ENCODE results near the gene ANKRD34C. TPM values are rescaled to one million over a fixed set of nuclear protein-coding genes. Genes with fewer than 3 reads are reported as not detected.

Gene ANKRD34C
- total and polyA plus RNA-seq, 4 experiments from 2014 or later = not detected

- ChIA-PET CTCF (ENCODE audit: partially characterized antibody) (no interaction called here), POLR2A (ENCODE audit: partially characterized antibody) (no interaction called here)
- Mint-ChIP-seq H3K4me1 (no peaks in the 10 kb centered on the region), H3K27me3 (peaks cover 4 to 25% of the 10 kb centered on the region in 2 donors), H3K9me3 (peaks cover 0 to 4% (median 2%) of the 10 kb centered on the region in 8 donors), H3K36me3 (no peaks in the 10 kb centered on the region), H3K4me3 (no peak overlapping the region), H3K27ac (no peak overlapping the region)
- no peak for DNase-seq
- intact Hi-C loops (cut with micrococcal nuclease) = no loop called here
- Histone ChIP-seq H3K4me3 (ENCODE audit: low read length in 2 of 2) (no peak overlapping the region), H3K27me3 (ENCODE audit: insufficient read depth, low read length) (no peaks in the 10 kb centered on the region), H3K27ac (ENCODE audit: low read depth, low read length) (no peak overlapping the region), H3K4me1 (ENCODE audit: insufficient read depth, low read length) (no peaks in the 10 kb centered on the region), H3K9me3 (ENCODE audit: control insufficient read depth in 1 of 2, low read length in 2 of 2) (no peaks in the 10 kb centered on the region), H3K36me3 (ENCODE audit: insufficient read depth, low read length) (no peaks in the 10 kb centered on the region)
These were observed 20.7 kb upstream of the ANKRD34C start for GRCh38 chr15:79261836-79262235.

DNA sequence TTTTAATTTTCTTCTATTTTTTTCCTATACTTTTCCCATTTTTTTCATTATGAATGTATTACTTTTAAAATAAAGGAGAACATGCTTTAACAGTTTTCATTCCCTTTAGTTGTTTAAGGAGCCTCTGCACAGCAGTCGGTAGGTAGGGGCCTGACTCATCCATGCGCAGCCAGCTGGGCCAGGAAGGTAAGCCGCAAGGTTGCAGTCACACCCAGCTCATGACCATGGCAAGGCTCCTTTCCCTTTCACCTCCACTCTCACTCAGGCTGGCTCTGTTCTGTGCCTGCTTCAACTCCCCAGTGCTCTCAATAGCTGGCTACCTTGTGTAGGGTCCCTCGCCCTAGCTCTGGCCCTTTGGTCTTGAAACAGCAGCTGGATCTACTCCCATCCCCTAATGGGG, 17.4 kb upstream of the ANKRD34C start:
- DNase-seq = no peak
- H3K27ac ChIP-seq (ENCODE audit: low read depth, low read length) = no peak overlapping the region
- H3K4me1 ChIP-seq (ENCODE audit: insufficient read depth, low read length) = no peaks in the 10 kb centered on the region
- H3K36me3 ChIP-seq (ENCODE audit: insufficient read depth, low read length) = no peaks in the 10 kb centered on the region
- ChIA-PET POLR2A (ENCODE audit: partially characterized antibody) (no interaction called here), CTCF (ENCODE audit: partially characterized antibody) (interaction anchor here (0.7 kb wide), 1 partner anchor 870 kb away, joined by 3 read pairs; no protein-coding TSS in a partner anchor)
- Mint-ChIP-seq H3K27ac (no peak overlapping the region), H3K27me3 (peaks cover 8 to 23% of the 10 kb centered on the region in 2 donors), H3K4me3 (no peak overlapping the region), H3K9me3 (no peaks in the 10 kb centered on the region), H3K4me1 (no peaks in the 10 kb centered on the region), H3K36me3 (no peaks in the 10 kb centered on the region)
- no peaks in the 10 kb centered on the region for H3K9me3 ChIP-seq (ENCODE audit: control insufficient read depth in 1 of 2, low read length in 2 of 2)
- intact Hi-C loops (cut with micrococcal nuclease) = no loop called here
- no peak overlapping the region for H3K4me3 ChIP-seq (ENCODE audit: low read length in 2 of 2)
- H3K27me3 ChIP-seq (ENCODE audit: insufficient read depth, low read length) = no peaks in the 10 kb centered on the region

GRCh38 chr15:79265987-79266579, 16.4 kb upstream of the ANKRD34C start:
- H3K9me3 ChIP-seq (ENCODE audit: control insufficient read depth in 1 of 2, low read length in 2 of 2) = no peaks in the 10 kb centered on the region
- no peaks in the 10 kb centered on the region for H3K36me3 ChIP-seq (ENCODE audit: insufficient read depth, low read length)
- no peaks in the 10 kb centered on the region for H3K4me1 Mint-ChIP-seq
- no peak overlapping the region for H3K27ac Mint-ChIP-seq
- peaks cover 6 to 17% of the 10 kb centered on the region in 2 donors for H3K27me3 Mint-ChIP-seq
- H3K27ac ChIP-seq (ENCODE audit: low read depth, low read length) = no peak overlapping the region
- H3K36me3 Mint-ChIP-seq = no peaks in the 10 kb centered on the region
- H3K4me3 Mint-ChIP-seq = no peak overlapping the region
- no peak for DNase-seq
- H3K4me3 ChIP-seq (ENCODE audit: low read length in 2 of 2) = no peak overlapping the region
- no peaks in the 10 kb centered on the region for H3K27me3 ChIP-seq (ENCODE audit: insufficient read depth, low read length)
- ChIA-PET POLR2A (ENCODE audit: partially characterized antibody) (no interaction called here), CTCF (ENCODE audit: partially characterized antibody) (no interaction called here)
- no peaks in the 10 kb centered on the region for H3K9me3 Mint-ChIP-seq
- no peaks in the 10 kb centered on the region for H3K4me1 ChIP-seq (ENCODE audit: insufficient read depth, low read length)
- intact Hi-C loops (cut with micrococcal nuclease) = no loop called here

- Mint-ChIP-seq H3K36me3 (no peaks in the 10 kb centered on the region), H3K4me3 (peak overlapping the region in 2 of 8 donors; percentile 6 to 52), H3K27me3 (peaks cover 41 to 67% of the 10 kb centered on the region in 2 donors), H3K9me3 (peaks cover 0 to 30% (median 17%) of the 10 kb centered on the region in 8 donors), H3K27ac (no peak overlapping the region), H3K4me1 (peaks cover 0 to 4% (median 0%) of the 10 kb centered on the region in 4 donors)
- intact Hi-C loops (cut with micrococcal nuclease) = no loop called here
- Histone ChIP-seq H3K27ac (ENCODE audit: low read depth, low read length) (no peak overlapping the region), H3K27me3 (ENCODE audit: insufficient read depth, low read length) (peaks cover 29% of the 10 kb centered on the region), H3K9me3 (ENCODE audit: control insufficient read depth in 1 of 2, low read length in 2 of 2) (no peaks in the 10 kb centered on the region), H3K4me3 (ENCODE audit: low read length in 2 of 2) (no peak overlapping the region), H3K36me3 (ENCODE audit: insufficient read depth, low read length) (no peaks in the 10 kb centered on the region), H3K4me1 (ENCODE audit: insufficient read depth, low read length) (no peaks in the 10 kb centered on the region)
- peak in 4 of 5 donors; percentile 2 to 14 (median 10) for DNase-seq
- CTCF ChIA-PET (ENCODE audit: partially characterized antibody) = no interaction called here
- POLR2A ChIA-PET (ENCODE audit: partially characterized antibody) = no interaction called here
These were observed 928 bp downstream of the ANKRD34C start for GRCh38 chr15:79283252-79284048.

- H3K4me3 ChIP-seq (ENCODE audit: low read length in 2 of 2) = no peak overlapping the region
- ChIA-PET POLR2A (ENCODE audit: partially characterized antibody) (no interaction called here), CTCF (ENCODE audit: partially characterized antibody) (no interaction called here)
- intact Hi-C loops (cut with micrococcal nuclease) = no loop called here
- H3K9me3 ChIP-seq (ENCODE audit: control insufficient read depth in 1 of 2, low read length in 2 of 2) = no peaks in the 10 kb centered on the region
- peaks cover 5% of the 10 kb centered on the region for H3K27me3 ChIP-seq (ENCODE audit: insufficient read depth, low read length)
- Mint-ChIP-seq H3K27me3 (peaks cover 24 to 31% of the 10 kb centered on the region in 2 donors), H3K4me1 (peaks cover 0 to 4% (median 1%) of the 10 kb centered on the region in 4 donors), H3K9me3 (peaks cover 0 to 3% (median 0%) of the 10 kb centered on the region in 8 donors), H3K36me3 (no peaks in the 10 kb centered on the region), H3K4me3 (no peak overlapping the region), H3K27ac (no peak overlapping the region)
- H3K36me3 ChIP-seq (ENCODE audit: insufficient read depth, low read length) = no peaks in the 10 kb centered on the region
- no peaks in the 10 kb centered on the region for H3K4me1 ChIP-seq (ENCODE audit: insufficient read depth, low read length)
- no peak overlapping the region for H3K27ac ChIP-seq (ENCODE audit: low read depth, low read length)
- DNase-seq = no peak
These were observed 8.2 kb downstream of the ANKRD34C start for GRCh38 chr15:79290642-79291275.

DNA sequence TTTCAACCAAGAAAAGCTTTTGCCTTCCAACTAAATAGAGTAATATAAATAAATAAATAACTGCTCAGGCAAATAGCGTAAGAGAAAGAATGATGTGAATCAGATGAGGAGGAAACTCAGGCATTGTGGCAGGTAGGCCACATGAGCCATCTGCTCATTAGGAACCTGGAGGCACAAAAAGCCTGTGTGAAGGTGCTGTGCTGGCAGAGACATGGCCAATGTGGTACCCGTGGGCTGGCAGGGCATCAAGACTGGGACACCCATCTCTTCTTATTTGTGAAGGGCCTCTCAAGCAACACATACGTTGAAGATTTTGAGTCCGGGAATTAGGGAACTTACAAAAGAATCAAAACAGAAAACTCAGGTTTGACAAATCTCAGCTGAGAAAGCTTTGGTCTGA, 9.5 kb downstream of the ANKRD34C start:
- Histone ChIP-seq H3K4me3 (ENCODE audit: low read length in 2 of 2) (no peak overlapping the region), H3K4me1 (ENCODE audit: insufficient read depth, low read length) (no peaks in the 10 kb centered on the region), H3K9me3 (ENCODE audit: control insufficient read depth in 1 of 2, low read length in 2 of 2) (no peaks in the 10 kb centered on the region), H3K27ac (ENCODE audit: low read depth, low read length) (no peak overlapping the region), H3K36me3 (ENCODE audit: insufficient read depth, low read length) (no peaks in the 10 kb centered on the region), H3K27me3 (ENCODE audit: insufficient read depth, low read length) (peaks cover 5% of the 10 kb centered on the region)
- Mint-ChIP-seq H3K27ac (no peak overlapping the region), H3K9me3 (peaks cover 0 to 2% (median 0%) of the 10 kb centered on the region in 8 donors), H3K4me3 (no peak overlapping the region), H3K27me3 (peaks cover 20 to 23% of the 10 kb centered on the region in 2 donors), H3K36me3 (no peaks in the 10 kb centered on the region), H3K4me1 (peaks cover 0 to 4% (median 1%) of the 10 kb centered on the region in 4 donors)
- intact Hi-C loops (cut with micrococcal nuclease) = no loop called here
- no peak for DNase-seq
- ChIA-PET CTCF (ENCODE audit: partially characterized antibody) (no interaction called here), POLR2A (ENCODE audit: partially characterized antibody) (no interaction called here)

DNA sequence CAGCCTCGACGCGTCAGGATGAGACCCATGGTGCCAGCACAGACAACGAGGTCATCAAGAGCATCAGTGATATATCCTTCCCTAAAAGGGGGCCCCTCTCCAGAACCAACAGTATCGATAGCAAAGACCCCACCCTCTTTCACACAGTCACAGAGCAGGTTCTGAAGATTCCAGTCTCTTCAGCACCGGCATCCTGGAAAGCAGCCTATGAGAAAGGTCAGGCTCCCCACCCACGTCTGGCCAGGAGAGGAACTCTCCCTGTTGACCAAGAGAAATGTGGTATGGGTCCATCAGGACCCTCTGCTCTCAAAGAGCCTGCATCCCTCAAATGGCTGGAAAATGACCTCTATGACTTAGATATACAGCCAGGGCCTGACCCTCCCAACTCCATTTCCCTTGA, 11.6 kb downstream of the ANKRD34C start:
- Mint-ChIP-seq H3K27ac (no peak overlapping the region), H3K4me1 (peaks cover 0 to 4% (median 1%) of the 10 kb centered on the region in 4 donors), H3K36me3 (no peaks in the 10 kb centered on the region), H3K9me3 (no peaks in the 10 kb centered on the region), H3K27me3 (peaks cover 13 to 14% of the 10 kb centered on the region in 2 donors), H3K4me3 (no peak overlapping the region)
- H3K4me1 ChIP-seq (ENCODE audit: insufficient read depth, low read length) = no peaks in the 10 kb centered on the region
- no peak for DNase-seq
- H3K4me3 ChIP-seq (ENCODE audit: low read length in 2 of 2) = no peak overlapping the region
- ChIA-PET CTCF (ENCODE audit: partially characterized antibody) (interaction anchor here (1.2 kb wide), 1 partner anchor 560 kb away, joined by 3 read pairs; no protein-coding TSS in a partner anchor), POLR2A (ENCODE audit: partially characterized antibody) (no interaction called here)
- no peak overlapping the region for H3K27ac ChIP-seq (ENCODE audit: low read depth, low read length)
- no peaks in the 10 kb centered on the region for H3K27me3 ChIP-seq (ENCODE audit: insufficient read depth, low read length)
- no peaks in the 10 kb centered on the region for H3K9me3 ChIP-seq (ENCODE audit: control insufficient read depth in 1 of 2, low read length in 2 of 2)
- no peaks in the 10 kb centered on the region for H3K36me3 ChIP-seq (ENCODE audit: insufficient read depth, low read length)
- intact Hi-C loops (cut with micrococcal nuclease) = no loop called here

Data from CD4-positive, alpha-beta memory T cell (primary cell).